ENCODE results near the gene SMAGP. TPM values are rescaled to one million over a fixed set of nuclear protein-coding genes. Genes with fewer than 3 reads are reported as not detected.

The SMAGP gene
- total RNA-seq, 1 experiment from 2014 or later: 11.6 TPM

GRCh38 chr12:51265024-51265423, 5.2 kb downstream of the SMAGP start:
- no peak overlapping the region for H3K4me3 Mint-ChIP-seq
- H3K4me1 Mint-ChIP-seq: peaks cover 18% of the 10 kb centered on the region
- POLR2A ChIA-PET: no interaction called here
- no peaks in the 10 kb centered on the region for H3K36me3 Mint-ChIP-seq
- DNase-seq (ENCODE audit: low spot score) (no peak), ATAC-seq (no peak)
- H3K27me3 Mint-ChIP-seq (ENCODE audit: low read depth): peaks cover 5% of the 10 kb centered on the region; the same call in 1 of the 2 replicates
- no peak overlapping the region for H3K27ac Mint-ChIP-seq
- no peak for TF ChIP-seq PRRX2 (CRISPR knock-in tag; IDR thresholded peaks at IDR 0.05)
- no peak for TF ChIP-seq GTF2I (CRISPR knock-in tag; conservative IDR thresholded peaks at IDR 0.05)
- TF ChIP-seq, protein P1, sequence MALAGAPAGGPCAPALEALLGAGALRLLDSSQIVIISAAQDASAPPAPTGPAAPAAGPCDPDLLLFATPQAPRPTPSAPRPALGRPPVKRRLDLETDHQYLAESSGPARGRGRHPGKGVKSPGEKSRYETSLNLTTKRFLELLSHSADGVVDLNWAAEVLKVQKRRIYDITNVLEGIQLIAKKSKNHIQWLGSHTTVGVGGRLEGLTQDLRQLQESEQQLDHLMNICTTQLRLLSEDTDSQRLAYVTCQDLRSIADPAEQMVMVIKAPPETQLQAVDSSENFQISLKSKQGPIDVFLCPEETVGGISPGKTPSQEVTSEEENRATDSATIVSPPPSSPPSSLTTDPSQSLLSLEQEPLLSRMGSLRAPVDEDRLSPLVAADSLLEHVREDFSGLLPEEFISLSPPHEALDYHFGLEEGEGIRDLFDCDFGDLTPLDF (CRISPR knock-in tag; IDR thresholded peaks at IDR 0.05): no peak
- TF ChIP-seq, protein P2, sequence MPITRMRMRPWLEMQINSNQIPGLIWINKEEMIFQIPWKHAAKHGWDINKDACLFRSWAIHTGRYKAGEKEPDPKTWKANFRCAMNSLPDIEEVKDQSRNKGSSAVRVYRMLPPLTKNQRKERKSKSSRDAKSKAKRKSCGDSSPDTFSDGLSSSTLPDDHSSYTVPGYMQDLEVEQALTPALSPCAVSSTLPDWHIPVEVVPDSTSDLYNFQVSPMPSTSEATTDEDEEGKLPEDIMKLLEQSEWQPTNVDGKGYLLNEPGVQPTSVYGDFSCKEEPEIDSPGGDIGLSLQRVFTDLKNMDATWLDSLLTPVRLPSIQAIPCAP (CRISPR knock-in tag; IDR thresholded peaks at IDR 0.05): no peak
- TF ChIP-seq, protein P3, sequence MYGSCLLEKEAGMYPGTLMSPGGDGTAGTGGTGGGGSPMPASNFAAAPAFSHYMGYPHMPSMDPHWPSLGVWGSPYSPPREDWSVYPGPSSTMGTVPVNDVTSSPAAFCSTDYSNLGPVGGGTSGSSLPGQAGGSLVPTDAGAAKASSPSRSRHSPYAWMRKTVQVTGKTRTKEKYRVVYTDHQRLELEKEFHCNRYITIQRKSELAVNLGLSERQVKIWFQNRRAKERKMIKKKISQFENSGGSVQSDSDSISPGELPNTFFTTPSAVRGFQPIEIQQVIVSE (CRISPR knock-in tag; IDR thresholded peaks at IDR 0.05; ENCODE audit: borderline replicate concordance): no peak
- TF ChIP-seq, protein P4, sequence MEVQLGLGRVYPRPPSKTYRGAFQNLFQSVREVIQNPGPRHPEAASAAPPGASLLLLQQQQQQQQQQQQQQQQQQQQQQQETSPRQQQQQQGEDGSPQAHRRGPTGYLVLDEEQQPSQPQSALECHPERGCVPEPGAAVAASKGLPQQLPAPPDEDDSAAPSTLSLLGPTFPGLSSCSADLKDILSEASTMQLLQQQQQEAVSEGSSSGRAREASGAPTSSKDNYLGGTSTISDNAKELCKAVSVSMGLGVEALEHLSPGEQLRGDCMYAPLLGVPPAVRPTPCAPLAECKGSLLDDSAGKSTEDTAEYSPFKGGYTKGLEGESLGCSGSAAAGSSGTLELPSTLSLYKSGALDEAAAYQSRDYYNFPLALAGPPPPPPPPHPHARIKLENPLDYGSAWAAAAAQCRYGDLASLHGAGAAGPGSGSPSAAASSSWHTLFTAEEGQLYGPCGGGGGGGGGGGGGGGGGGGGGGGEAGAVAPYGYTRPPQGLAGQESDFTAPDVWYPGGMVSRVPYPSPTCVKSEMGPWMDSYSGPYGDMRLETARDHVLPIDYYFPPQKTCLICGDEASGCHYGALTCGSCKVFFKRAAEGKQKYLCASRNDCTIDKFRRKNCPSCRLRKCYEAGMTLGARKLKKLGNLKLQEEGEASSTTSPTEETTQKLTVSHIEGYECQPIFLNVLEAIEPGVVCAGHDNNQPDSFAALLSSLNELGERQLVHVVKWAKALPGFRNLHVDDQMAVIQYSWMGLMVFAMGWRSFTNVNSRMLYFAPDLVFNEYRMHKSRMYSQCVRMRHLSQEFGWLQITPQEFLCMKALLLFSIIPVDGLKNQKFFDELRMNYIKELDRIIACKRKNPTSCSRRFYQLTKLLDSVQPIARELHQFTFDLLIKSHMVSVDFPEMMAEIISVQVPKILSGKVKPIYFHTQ (CRISPR knock-in tag; IDR thresholded peaks at IDR 0.05): no peak
- no peak for TF ChIP-seq NR2C2 (CRISPR knock-in tag; IDR thresholded peaks at IDR 0.05)
- no peak for TF ChIP-seq ZNF416 (CRISPR knock-in tag; IDR thresholded peaks at IDR 0.05)
- no peak for TF ChIP-seq CTCF (IDR thresholded peaks at IDR 0.05)
- TF ChIP-seq E2F5 (CRISPR knock-in tag; IDR thresholded peaks at IDR 0.05): no peak
- TF ChIP-seq ETV6 (CRISPR knock-in tag; IDR thresholded peaks at IDR 0.05): no peak
- CTCF ChIA-PET: interaction anchor here (0.6 to 1.1 kb wide), 2 partner anchors 46 to 1155 kb away, joined by 3 to 4 read pairs; no protein-coding TSS in a partner anchor
- H3K9me3 Mint-ChIP-seq: no peaks in the 10 kb centered on the region

DNA sequence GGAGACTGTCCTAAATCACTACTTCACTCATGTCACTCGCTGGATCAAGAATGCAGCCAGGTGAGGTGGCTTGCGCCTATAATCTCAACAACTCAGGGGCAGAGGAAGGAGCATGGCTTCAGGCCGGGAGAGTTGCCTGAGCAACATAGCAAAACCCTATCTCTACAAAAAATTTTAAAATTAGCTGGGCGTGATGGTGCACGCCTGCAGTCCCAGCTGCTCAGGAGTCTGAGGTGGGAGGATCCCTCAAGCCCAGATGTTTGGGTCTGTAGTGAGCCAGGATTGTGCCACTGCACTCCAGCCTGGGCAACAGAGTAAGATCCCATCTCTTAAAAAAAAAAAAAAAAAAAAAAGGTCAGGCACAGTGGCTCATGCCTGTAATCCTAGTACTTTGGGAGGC, 5.9 kb downstream of the SMAGP start:
- Mint-ChIP-seq H3K4me1 (peaks cover 16% of the 10 kb centered on the region), H3K9me3 (no peaks in the 10 kb centered on the region), H3K27ac (0 out of 2 replicates have a peak overlapping the region, but pooled peaks have one; percentile 57), H3K4me3 (no peak overlapping the region), H3K27me3 (ENCODE audit: low read depth) (peaks cover 5% of the 10 kb centered on the region; the same call in 1 of the 2 replicates), H3K36me3 (no peaks in the 10 kb centered on the region)
- ChIA-PET CTCF (interaction anchor here (0.6 to 1.2 kb wide), 3 partner anchors 46 to 1154 kb away, joined by 3 to 5 read pairs (median 4); no protein-coding TSS in a partner anchor), POLR2A (no interaction called here)
- no peak for DNase-seq (ENCODE audit: low spot score)
- TF ChIP-seq, protein P5, sequence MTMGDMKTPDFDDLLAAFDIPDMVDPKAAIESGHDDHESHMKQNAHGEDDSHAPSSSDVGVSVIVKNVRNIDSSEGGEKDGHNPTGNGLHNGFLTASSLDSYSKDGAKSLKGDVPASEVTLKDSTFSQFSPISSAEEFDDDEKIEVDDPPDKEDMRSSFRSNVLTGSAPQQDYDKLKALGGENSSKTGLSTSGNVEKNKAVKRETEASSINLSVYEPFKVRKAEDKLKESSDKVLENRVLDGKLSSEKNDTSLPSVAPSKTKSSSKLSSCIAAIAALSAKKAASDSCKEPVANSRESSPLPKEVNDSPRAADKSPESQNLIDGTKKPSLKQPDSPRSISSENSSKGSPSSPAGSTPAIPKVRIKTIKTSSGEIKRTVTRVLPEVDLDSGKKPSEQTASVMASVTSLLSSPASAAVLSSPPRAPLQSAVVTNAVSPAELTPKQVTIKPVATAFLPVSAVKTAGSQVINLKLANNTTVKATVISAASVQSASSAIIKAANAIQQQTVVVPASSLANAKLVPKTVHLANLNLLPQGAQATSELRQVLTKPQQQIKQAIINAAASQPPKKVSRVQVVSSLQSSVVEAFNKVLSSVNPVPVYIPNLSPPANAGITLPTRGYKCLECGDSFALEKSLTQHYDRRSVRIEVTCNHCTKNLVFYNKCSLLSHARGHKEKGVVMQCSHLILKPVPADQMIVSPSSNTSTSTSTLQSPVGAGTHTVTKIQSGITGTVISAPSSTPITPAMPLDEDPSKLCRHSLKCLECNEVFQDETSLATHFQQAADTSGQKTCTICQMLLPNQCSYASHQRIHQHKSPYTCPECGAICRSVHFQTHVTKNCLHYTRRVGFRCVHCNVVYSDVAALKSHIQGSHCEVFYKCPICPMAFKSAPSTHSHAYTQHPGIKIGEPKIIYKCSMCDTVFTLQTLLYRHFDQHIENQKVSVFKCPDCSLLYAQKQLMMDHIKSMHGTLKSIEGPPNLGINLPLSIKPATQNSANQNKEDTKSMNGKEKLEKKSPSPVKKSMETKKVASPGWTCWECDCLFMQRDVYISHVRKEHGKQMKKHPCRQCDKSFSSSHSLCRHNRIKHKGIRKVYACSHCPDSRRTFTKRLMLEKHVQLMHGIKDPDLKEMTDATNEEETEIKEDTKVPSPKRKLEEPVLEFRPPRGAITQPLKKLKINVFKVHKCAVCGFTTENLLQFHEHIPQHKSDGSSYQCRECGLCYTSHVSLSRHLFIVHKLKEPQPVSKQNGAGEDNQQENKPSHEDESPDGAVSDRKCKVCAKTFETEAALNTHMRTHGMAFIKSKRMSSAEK (CRISPR knock-in tag; IDR thresholded peaks at IDR 0.05; ENCODE audit: borderline replicate concordance): no peak
- peak; percentile 61; the same call in 1 of the 2 replicates for TF ChIP-seq ZNF121 (CRISPR knock-in tag; IDR thresholded peaks at IDR 0.05)
- ATAC-seq: no peak
